Effector memory CD4-positive, alpha-beta T cell (primary cell): Measurements from ENCODE around the gene ZC3H12D.

ENCODE experiments used
- DNase-seq, 3 donors: peaks; one replicate each; pipeline ENCODE4 v3.0.0-alpha.2; 2020
- H3K27ac ChIP-seq: 2 replicates; pipeline ENCODE4 v1.7.0; 2013; ENCODE audit warnings: mild to moderate bottlenecking, low read length, moderate library complexity; ENCODE audit not compliant: insufficient read depth, poor library complexity, severe bottlenecking
- H3K27me3 ChIP-seq: replicated peaks from 2 replicates; pipeline ENCODE4 v1.7.0; 2013; ENCODE audit warnings: mild to moderate bottlenecking, low read length; ENCODE audit not compliant: insufficient read depth, control insufficient read depth, poor library complexity, severe bottlenecking
- H3K36me3 ChIP-seq: 2 replicates; pipeline ENCODE4 v1.7.0; 2013; ENCODE audit warnings: mild to moderate bottlenecking, low read length, moderate library complexity; ENCODE audit not compliant: control insufficient read depth, insufficient read depth
- H3K4me1 ChIP-seq: 2 replicates; pipeline ENCODE4 v1.7.0; 2013; ENCODE audit warnings: low read length, mild to moderate bottlenecking; ENCODE audit not compliant: control insufficient read depth, insufficient read depth, poor library complexity, severe bottlenecking
- H3K4me3 ChIP-seq: 2 replicates; pipeline ENCODE4 v1.7.0; 2013; ENCODE audit warnings: low read length, low read depth, mild to moderate bottlenecking; ENCODE audit not compliant: insufficient read depth, poor library complexity, severe bottlenecking
- H3K9me3 ChIP-seq: 2 replicates; pipeline ENCODE4 v1.7.0; 2013; ENCODE audit warnings: mild to moderate bottlenecking, low read length, moderate library complexity; ENCODE audit not compliant: control insufficient read depth

Gene ZC3H12D

DNA sequence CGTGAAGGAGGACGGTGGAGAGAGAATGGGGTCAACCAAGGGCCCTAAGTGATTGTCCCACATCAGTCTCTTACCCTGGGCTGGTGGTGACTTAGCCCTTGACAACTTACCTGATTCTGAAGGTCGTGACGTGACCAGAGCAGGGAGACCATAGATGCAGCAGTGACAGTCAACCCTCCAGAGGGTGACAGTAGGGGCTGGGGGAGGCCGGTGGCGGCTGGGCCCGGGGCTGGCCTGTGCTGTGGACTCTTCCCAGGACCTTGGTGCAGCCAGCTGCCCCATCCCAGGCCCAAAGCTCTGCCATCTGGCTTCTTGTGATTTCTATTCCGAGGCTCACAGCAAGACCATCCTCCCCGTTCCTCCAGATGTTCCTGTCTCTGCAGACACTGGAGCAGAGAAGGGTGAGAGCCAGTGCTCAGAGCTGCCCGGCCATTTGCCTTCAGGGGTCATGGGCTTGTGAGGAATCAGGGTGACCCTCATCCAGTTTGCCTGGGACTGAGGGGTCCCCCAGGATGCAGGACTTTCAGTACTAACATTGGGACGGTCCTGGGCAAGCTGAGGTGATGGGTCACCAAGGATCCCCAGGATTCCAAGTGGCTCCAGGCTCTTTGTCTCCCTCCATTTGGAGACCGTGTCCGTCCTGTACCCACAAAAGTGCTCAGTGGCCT, 48.8 kb downstream of the ZC3H12D start:
- no peak for DNase-seq
- H3K36me3 ChIP-seq = no peaks in the 10 kb centered on the region
- no peak overlapping the region for H3K4me3 ChIP-seq
- no peaks in the 10 kb centered on the region for H3K27me3 ChIP-seq
- no peaks in the 10 kb centered on the region for H3K9me3 ChIP-seq
- H3K27ac ChIP-seq = no peak overlapping the region
- H3K4me1 ChIP-seq = no peaks in the 10 kb centered on the region

DNA sequence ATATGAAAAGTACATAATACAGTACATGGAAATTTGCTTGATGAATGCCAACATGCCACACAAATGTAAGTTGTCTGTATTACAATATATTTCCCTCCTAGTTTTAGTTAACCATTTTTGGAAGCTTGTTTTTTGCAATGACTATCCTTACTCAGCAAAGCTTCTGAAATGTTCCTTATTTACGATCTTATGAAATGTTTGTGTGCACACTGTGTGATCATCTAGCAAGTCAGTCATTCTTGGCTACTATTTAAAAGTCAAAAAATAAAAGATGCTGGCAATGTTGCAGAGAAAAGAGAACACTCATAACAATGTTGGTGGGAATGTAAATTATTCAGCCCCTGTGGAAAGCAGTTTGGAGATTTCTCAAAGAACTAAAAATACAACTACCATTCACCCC, 50.9 kb downstream of the ZC3H12D start:
- Histone ChIP-seq H3K4me1 (no peaks in the 10 kb centered on the region), H3K4me3 (no peak overlapping the region), H3K9me3 (no peaks in the 10 kb centered on the region), H3K27me3 (no peaks in the 10 kb centered on the region), H3K36me3 (no peaks in the 10 kb centered on the region), H3K27ac (no peak overlapping the region)
- DNase-seq = no peak

DNA sequence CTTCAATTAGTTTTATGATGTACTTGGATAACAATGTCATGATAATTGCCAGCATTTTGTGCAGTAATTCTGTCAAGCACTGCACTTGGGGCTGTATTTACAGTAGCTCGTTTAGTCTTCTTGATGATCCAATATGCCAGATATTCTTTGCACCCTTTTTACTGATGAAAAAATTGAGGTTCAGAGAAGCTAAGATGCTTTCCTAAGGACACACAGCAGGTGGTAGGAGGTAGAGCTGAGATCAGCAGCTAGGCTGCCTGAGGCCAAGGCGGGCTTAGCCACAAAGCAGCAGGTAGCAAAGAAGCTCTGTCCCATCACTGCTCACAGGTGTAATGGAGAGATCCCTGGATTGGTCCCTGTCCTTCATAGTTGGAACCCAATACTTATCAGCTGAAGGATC, 51.4 kb downstream of the ZC3H12D start:
- H3K4me1 ChIP-seq = no peaks in the 10 kb centered on the region
- no peaks in the 10 kb centered on the region for H3K9me3 ChIP-seq
- H3K36me3 ChIP-seq = no peaks in the 10 kb centered on the region
- no peaks in the 10 kb centered on the region for H3K27me3 ChIP-seq
- no peak overlapping the region for H3K4me3 ChIP-seq
- DNase-seq = no peak
- no peak overlapping the region for H3K27ac ChIP-seq

DNA sequence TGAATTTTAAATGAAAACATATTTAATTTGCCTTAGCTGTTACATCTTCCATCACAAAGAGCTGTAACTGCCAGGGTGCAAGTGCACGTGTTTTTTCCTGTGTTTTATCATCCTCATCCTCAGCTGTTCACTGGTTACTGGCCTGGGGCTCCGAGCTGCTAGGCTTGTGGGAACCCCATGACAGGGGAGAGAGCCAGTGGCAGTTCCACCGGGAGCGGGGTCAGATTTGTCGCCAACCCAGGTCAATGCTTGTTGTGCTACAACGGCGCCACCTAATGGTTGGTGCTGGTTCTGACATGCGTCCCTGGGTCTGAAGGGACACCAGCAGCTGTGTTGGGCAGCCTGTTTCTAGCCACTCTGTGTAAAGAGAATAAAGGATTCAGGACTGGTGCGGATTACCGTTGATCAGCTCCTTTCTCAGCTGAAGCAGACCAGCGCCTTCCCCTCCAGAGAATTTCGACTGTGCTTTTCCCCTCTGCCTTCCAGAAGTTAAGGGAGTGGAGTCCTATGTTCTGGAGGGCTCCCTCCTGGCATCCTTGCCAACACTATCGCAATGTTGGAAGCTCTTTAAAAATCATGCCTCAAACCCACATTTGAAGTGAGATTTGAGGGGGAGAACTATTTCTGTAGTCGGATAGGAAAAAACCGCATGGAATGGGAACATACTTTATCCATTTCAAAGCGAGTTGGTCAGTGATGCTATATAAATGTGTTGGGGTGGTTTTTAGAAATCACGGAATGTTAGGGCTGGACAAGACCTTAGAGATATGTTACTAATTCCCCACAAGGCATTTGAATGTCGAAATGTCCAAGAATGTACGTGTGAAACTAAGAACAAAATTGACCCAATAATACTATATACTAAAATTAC, 52.7 kb downstream of the ZC3H12D start:
- H3K36me3 ChIP-seq = no peaks in the 10 kb centered on the region
- H3K27ac ChIP-seq = no peak overlapping the region
- no peaks in the 10 kb centered on the region for H3K27me3 ChIP-seq
- H3K4me3 ChIP-seq = peak overlapping the region; percentile 34
- H3K4me1 ChIP-seq = no peaks in the 10 kb centered on the region
- peak; percentile 72 to 84 (median 74) for DNase-seq
- H3K9me3 ChIP-seq = no peaks in the 10 kb centered on the region

DNA sequence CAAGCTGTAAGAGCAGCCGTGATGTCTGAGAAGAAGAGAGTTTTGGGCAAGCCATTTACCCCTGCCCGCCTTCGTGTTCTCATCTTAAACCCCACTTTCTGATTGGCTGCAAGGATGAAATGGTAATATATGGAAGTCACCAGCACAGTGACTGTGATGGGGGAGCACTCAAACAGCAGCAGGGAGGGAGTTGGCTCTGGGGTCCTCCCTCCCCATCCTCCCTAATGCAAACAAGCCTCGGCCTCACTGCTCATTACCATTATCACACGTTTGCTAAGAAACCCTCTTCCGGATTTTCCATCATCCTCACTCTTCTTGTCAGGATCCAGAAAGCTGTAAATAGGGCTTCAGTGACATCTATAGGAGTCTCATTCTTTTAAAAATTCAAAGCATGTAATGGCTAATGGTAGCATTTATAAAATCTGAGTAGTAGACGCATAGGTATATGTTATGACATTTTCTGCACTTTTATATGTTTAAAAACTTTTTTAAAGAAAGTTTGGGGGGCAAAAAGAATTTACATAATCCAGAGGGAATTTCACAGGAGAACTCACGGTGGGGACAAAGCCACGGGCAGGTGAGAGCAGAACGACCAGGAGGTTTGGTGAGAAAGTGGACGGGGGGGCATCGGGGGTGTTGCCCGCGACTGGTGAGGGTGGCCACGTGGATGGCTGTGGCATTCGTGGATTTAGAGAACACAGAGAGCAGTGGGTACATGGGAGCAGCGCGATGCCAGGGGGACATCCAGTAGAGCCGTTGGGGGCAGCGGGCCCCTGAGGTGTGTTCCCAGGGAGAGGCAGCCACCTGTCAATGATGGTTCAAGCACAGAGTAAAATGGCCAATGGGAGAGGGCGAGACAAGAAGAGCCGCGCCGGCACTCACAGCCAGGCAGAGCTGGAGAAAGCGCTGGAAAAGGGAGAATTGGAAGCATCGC, 55.1 kb downstream of the ZC3H12D start:
- Histone ChIP-seq H3K36me3 (no peaks in the 10 kb centered on the region), H3K27ac (no peak overlapping the region), H3K27me3 (no peaks in the 10 kb centered on the region), H3K9me3 (no peaks in the 10 kb centered on the region), H3K4me3 (no peak overlapping the region), H3K4me1 (no peaks in the 10 kb centered on the region)
- DNase-seq = no peak

DNA sequence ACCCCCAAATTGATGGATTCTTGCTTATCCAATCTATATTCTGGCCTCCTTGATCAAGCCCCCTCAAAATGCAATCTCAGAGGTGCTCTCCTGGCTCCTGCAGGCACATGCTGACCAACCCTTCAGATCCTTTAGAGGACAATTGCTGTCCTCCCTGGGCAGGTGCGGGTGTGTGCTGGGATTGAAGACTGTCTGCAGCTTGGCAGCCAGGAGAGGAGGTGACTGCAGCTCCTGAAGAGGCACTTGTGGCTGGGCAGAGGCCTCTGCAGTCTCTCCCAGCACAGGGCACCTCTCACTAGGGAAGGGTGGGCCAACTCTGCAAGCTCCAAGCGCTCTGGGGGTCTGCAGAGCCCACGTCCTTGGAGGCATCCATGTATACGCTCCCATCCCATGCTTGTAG, 56.2 kb downstream of the ZC3H12D start:
- no peak for DNase-seq
- H3K27ac ChIP-seq = no peak overlapping the region
- H3K9me3 ChIP-seq = no peaks in the 10 kb centered on the region
- H3K4me1 ChIP-seq = no peaks in the 10 kb centered on the region
- no peak overlapping the region for H3K4me3 ChIP-seq
- H3K36me3 ChIP-seq = no peaks in the 10 kb centered on the region
- no peaks in the 10 kb centered on the region for H3K27me3 ChIP-seq

DNA sequence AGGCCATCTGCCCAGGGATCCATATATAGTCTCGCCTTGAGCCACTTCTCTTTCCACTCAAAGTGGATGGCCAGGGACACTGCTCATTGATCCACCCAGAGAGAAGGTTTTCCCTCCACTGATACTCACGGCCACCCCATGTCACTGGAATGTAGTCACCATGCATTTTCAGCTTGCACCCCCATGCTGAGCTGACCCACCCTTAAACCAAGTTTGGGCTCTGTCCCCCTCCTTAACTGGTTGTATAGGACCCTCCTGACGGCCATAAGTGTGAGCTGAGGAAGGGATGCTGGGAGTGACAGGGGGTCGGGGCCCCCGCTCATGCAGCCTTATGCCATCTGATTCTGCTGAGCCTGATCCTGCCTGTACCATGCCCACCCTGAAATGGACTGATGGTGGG, 59.1 kb downstream of the ZC3H12D start:
- Histone ChIP-seq H3K4me3 (no peak overlapping the region), H3K4me1 (no peaks in the 10 kb centered on the region), H3K9me3 (no peaks in the 10 kb centered on the region), H3K27ac (no peak overlapping the region), H3K27me3 (no peaks in the 10 kb centered on the region), H3K36me3 (no peaks in the 10 kb centered on the region)
- no peak for DNase-seq

DNA sequence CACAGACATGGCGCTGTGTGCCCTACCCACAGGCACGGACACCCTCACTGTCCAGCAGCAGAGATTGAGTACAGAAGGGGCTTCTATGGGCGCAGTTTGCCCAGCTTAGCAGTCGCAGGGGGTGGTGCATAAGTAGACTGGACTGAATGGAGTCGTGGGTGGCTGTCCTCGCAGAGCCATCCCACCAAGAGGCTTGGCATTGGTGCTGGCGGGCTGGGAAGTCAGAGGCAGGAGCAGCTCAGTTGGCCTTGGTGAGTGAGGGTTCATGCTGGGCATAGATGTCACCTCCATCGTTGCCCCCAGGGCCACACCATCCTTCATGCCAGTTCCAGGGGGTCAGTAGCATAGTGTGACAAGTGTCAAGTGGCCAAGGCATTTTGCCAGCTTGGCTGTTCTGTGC, 59.6 kb downstream of the ZC3H12D start:
- no peaks in the 10 kb centered on the region for H3K27me3 ChIP-seq
- H3K4me3 ChIP-seq = no peak overlapping the region
- no peaks in the 10 kb centered on the region for H3K36me3 ChIP-seq
- no peaks in the 10 kb centered on the region for H3K9me3 ChIP-seq
- H3K4me1 ChIP-seq = no peaks in the 10 kb centered on the region
- H3K27ac ChIP-seq = no peak overlapping the region
- DNase-seq = no peak

DNA sequence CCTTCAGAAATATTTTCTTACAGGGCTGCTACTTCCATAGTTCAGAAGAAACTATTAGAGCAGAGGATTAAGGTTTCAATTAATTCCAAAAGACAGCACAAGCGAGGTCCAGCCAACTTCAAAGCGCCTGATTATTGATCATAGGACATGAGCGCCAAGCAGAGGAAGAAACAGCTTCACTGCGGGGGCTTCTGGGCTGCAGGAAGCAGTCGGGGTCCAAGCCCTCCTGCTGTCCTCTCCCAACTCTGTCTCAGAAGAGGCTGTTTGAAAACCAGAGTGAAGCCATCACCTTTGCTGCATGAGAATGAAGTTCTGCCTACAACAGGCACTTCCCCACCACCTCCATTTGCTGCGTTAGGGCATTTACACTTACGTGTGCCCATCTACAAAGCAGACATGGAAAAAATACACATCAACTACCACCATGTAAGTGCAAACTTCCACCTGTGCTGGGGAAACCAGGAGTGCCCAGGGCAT, 60.8 kb downstream of the ZC3H12D start:
- Histone ChIP-seq H3K27me3 (no peaks in the 10 kb centered on the region), H3K9me3 (no peaks in the 10 kb centered on the region), H3K27ac (no peak overlapping the region), H3K36me3 (no peaks in the 10 kb centered on the region), H3K4me3 (no peak overlapping the region), H3K4me1 (no peaks in the 10 kb centered on the region)
- no peak for DNase-seq
